Measurements from ENCODE around the gene URB1.
"Not testable (repeated sequence)": the region's sequence is repeated elsewhere in the genome, so short reads cannot be mapped to it uniquely, and the experiment has no call there.

URB1 gene

GRCh38 chr21:32372755-32373154 lies 20.1 kb downstream of the URB1 start:
- no peak for DNase-seq
- TF ChIP-seq POLR2A (IDR thresholded peaks at IDR 0.05; ENCODE audit: low read length) (no peak), GATA1 (IDR thresholded peaks at IDR 0.05; ENCODE audit: low read depth, low read length) (no peak)

GRCh38 chr21:32371913-32372314 lies 20.9 kb downstream of the URB1 start:
- no peak for DNase-seq
- TF ChIP-seq GATA1 (IDR thresholded peaks at IDR 0.05; ENCODE audit: low read depth, low read length) (no peak), POLR2A (IDR thresholded peaks at IDR 0.05; ENCODE audit: low read length) (no peak)

GRCh38 chr21:32370998-32371766 lies 21.6 kb downstream of the URB1 start:
- DNase-seq = no peak
- TF ChIP-seq GATA1 (IDR thresholded peaks at IDR 0.05; ENCODE audit: low read depth, low read length) (no peak), POLR2A (IDR thresholded peaks at IDR 0.05; ENCODE audit: low read length) (no peak)

GRCh38 chr21:32368961-32369360 lies 23.9 kb downstream of the URB1 start:
- DNase-seq = not testable (repeated sequence)

- DNase-seq = no peak
- no peak for TF ChIP-seq GATA1 (IDR thresholded peaks at IDR 0.05; ENCODE audit: low read depth, low read length)
- TF ChIP-seq POLR2A (IDR thresholded peaks at IDR 0.05; ENCODE audit: low read length) = no peak
Measured at GRCh38 chr21:32368386-32368785, 24.4 kb downstream of the URB1 start.

GRCh38 chr21:32367158-32367557 lies 25.7 kb downstream of the URB1 start:
- DNase-seq = no peak
- no peak for TF ChIP-seq POLR2A (IDR thresholded peaks at IDR 0.05; ENCODE audit: low read length)
- TF ChIP-seq GATA1 (IDR thresholded peaks at IDR 0.05; ENCODE audit: low read depth, low read length) = no peak

GRCh38 chr21:32366191-32366590 lies 26.6 kb downstream of the URB1 start:
- DNase-seq = no peak
- TF ChIP-seq GATA1 (IDR thresholded peaks at IDR 0.05; ENCODE audit: low read depth, low read length) = no peak
- no peak for TF ChIP-seq POLR2A (IDR thresholded peaks at IDR 0.05; ENCODE audit: low read length)

- TF ChIP-seq POLR2A (IDR thresholded peaks at IDR 0.05; ENCODE audit: low read length) (no peak), GATA1 (IDR thresholded peaks at IDR 0.05; ENCODE audit: low read depth, low read length) (no peak)
- no peak for DNase-seq
Measured at GRCh38 chr21:32364796-32365195, 28.0 kb downstream of the URB1 start.

GRCh38 chr21:32364387-32364786 lies 28.4 kb downstream of the URB1 start:
- no peak for TF ChIP-seq POLR2A (IDR thresholded peaks at IDR 0.05; ENCODE audit: low read length)
- no peak for TF ChIP-seq GATA1 (IDR thresholded peaks at IDR 0.05; ENCODE audit: low read depth, low read length)
- DNase-seq = no peak

- TF ChIP-seq POLR2A (IDR thresholded peaks at IDR 0.05; ENCODE audit: low read length) (no peak), GATA1 (IDR thresholded peaks at IDR 0.05; ENCODE audit: low read depth, low read length) (no peak)
- no peak for DNase-seq
Measured at GRCh38 chr21:32360401-32360975, 32.3 kb downstream of the URB1 start.

GRCh38 chr21:32359719-32360260 lies 33.0 kb downstream of the URB1 start:
- TF ChIP-seq POLR2A (IDR thresholded peaks at IDR 0.05; ENCODE audit: low read length) (no peak), GATA1 (IDR thresholded peaks at IDR 0.05; ENCODE audit: low read depth, low read length) (no peak)
- no peak for DNase-seq

GRCh38 chr21:32356874-32357395 lies 35.9 kb downstream of the URB1 start:
- DNase-seq = no peak
- no peak for TF ChIP-seq GATA1 (IDR thresholded peaks at IDR 0.05; ENCODE audit: low read depth, low read length)
- TF ChIP-seq POLR2A (IDR thresholded peaks at IDR 0.05; ENCODE audit: low read length) = no peak

GRCh38 chr21:32353002-32353711 lies 39.7 kb downstream of the URB1 start:
- TF ChIP-seq POLR2A (IDR thresholded peaks at IDR 0.05; ENCODE audit: low read length) = no peak
- DNase-seq = no peak

- no peak for DNase-seq
Measured at GRCh38 chr21:32352526-32352925, 40.3 kb downstream of the URB1 start.

More at GRCh38 chr21:32352526-32352925, 40.3 kb downstream of the URB1 start:
- no peak for TF ChIP-seq GATA1 (IDR thresholded peaks at IDR 0.05; ENCODE audit: low read depth, low read length)
- TF ChIP-seq POLR2A (IDR thresholded peaks at IDR 0.05; ENCODE audit: low read length) = no peak

Measured in erythroblast (primary cell).